Measurements from ENCODE around the gene CCRL2. TPM values are rescaled to one million over a fixed set of nuclear protein-coding genes. Genes with fewer than 3 reads are reported as not detected.
"Not testable (repeated sequence)": the region's sequence is repeated elsewhere in the genome, so short reads cannot be mapped to it uniquely, and the experiment has no call there.

Gene CCRL2
- total and polyA plus RNA-seq, 7 donors, result 0.71 to 11.2 (median 3.0) TPM; not detected in 1

- no peaks in the 10 kb centered on the region for H3K27me3 ChIP-seq
Measured at GRCh38 chr3:46427916-46428833, 21.1 kb downstream of the CCRL2 start.

GRCh38 chr3:46429250-46429649 is 22.2 kb downstream of the CCRL2 start:
- Histone ChIP-seq H3K4me1 (no peaks in the 10 kb centered on the region), H3K27ac (no peak overlapping the region), H3K36me3 (no peaks in the 10 kb centered on the region), H3K9me3 (no peaks in the 10 kb centered on the region), H3K4me3 (no peak overlapping the region), H3K27me3 (no peaks in the 10 kb centered on the region)
- intact Hi-C loops (cut with DNase I), result no loop called here
- no peak for DNase-seq
- TF ChIP-seq POLR2A (IDR thresholded peaks at IDR 0.05), result no peak
- 14 to 67% methylated on average over 5 of the region's 5 CpGs for WGBS, 2 donors

More at GRCh38 chr3:46427916-46428833, 21.1 kb downstream of the CCRL2 start:
- no peaks in the 10 kb centered on the region for H3K9me3 ChIP-seq
- no peak overlapping the region for H3K4me3 ChIP-seq
- no peaks in the 10 kb centered on the region for H3K4me1 ChIP-seq
- DNase-seq, result no peak
- no peak overlapping the region for H3K27ac ChIP-seq
- WGBS, 2 donors, result 42 to 82% methylated on average over 10 of the region's 10 CpGs
- TF ChIP-seq POLR2AphosphoS5 (IDR thresholded peaks at IDR 0.05) (no peak), POLR2A (IDR thresholded peaks at IDR 0.05) (no peak), EP300 (IDR thresholded peaks at IDR 0.05) (no peak), CTCF (IDR thresholded peaks at IDR 0.05) (no peak)
- H3K36me3 ChIP-seq, result no peaks in the 10 kb centered on the region
- intact Hi-C loops (cut with DNase I), result no loop called here

GRCh38 chr3:46429671-46430070 is 22.6 kb downstream of the CCRL2 start:
- Histone ChIP-seq H3K4me1 (no peaks in the 10 kb centered on the region), H3K4me3 (no peak overlapping the region), H3K36me3 (no peaks in the 10 kb centered on the region), H3K27me3 (no peaks in the 10 kb centered on the region), H3K27ac (no peak overlapping the region), H3K9me3 (no peaks in the 10 kb centered on the region)
- WGBS, 2 donors, result 19 to 70% methylated on average over 5 of the region's 5 CpGs
- TF ChIP-seq POLR2A (IDR thresholded peaks at IDR 0.05) (no peak), POLR2AphosphoS5 (IDR thresholded peaks at IDR 0.05) (no peak), EP300 (IDR thresholded peaks at IDR 0.05) (no peak), CTCF (IDR thresholded peaks at IDR 0.05) (no peak)
- DNase-seq, result no peak
- intact Hi-C loops (cut with DNase I), result no loop called here

GRCh38 chr3:46430879-46431278 is 23.8 kb downstream of the CCRL2 start:
- H3K4me3 ChIP-seq; H3K36me3 ChIP-seq; H3K4me1 ChIP-seq; H3K9me3 ChIP-seq; DNase-seq; H3K27ac ChIP-seq; H3K27me3 ChIP-seq; intact Hi-C loops (cut with DNase I): not testable (repeated sequence)
- 96 to 100% methylated on average over 1 of the region's 1 CpG for WGBS, 2 donors

- H3K27ac ChIP-seq; H3K9me3 ChIP-seq; H3K4me3 ChIP-seq; H3K4me1 ChIP-seq; H3K27me3 ChIP-seq; H3K36me3 ChIP-seq; DNase-seq; intact Hi-C loops (cut with DNase I): not testable (repeated sequence)
- WGBS, 2 donors, result 92 to 93% methylated on average over 5 of the region's 5 CpGs
Measured at GRCh38 chr3:46431905-46432304, 24.8 kb downstream of the CCRL2 start.

- 56 to 84% methylated on average over 4 of the region's 4 CpGs for WGBS, 2 donors
- H3K4me1 ChIP-seq; H3K36me3 ChIP-seq; H3K27ac ChIP-seq; DNase-seq; H3K4me3 ChIP-seq; H3K9me3 ChIP-seq; intact Hi-C loops (cut with DNase I); H3K27me3 ChIP-seq: not testable (repeated sequence)
Measured at GRCh38 chr3:46433118-46433517, 26.1 kb downstream of the CCRL2 start.

GRCh38 chr3:46433841-46434240 is 26.8 kb downstream of the CCRL2 start:
- TF ChIP-seq POLR2A (IDR thresholded peaks at IDR 0.05), result no peak
- WGBS, 2 donors, result 96 to 98% methylated on average over 1 of the region's 1 CpG
- no peaks in the 10 kb centered on the region for H3K36me3 ChIP-seq
- no peak overlapping the region for H3K27ac ChIP-seq
- no peak for DNase-seq
- H3K9me3 ChIP-seq, result no peaks in the 10 kb centered on the region
- H3K4me3 ChIP-seq, result no peak overlapping the region
- no peaks in the 10 kb centered on the region for H3K4me1 ChIP-seq
- intact Hi-C loops (cut with DNase I), result no loop called here
- H3K27me3 ChIP-seq, result no peaks in the 10 kb centered on the region
